Osteoblast (primary cell): ENCODE measurements around the gene SCN2B. TPM values are rescaled to one million over a fixed set of nuclear protein-coding genes. Genes with fewer than 3 reads are reported as not detected.
A peak's percentile ranks its signal among the peaks of the same experiment; 100 is the strongest.

Experiments used
- DNase-seq: peaks from one replicate; pipeline ENCODE4 v3.0.0; 2011; ENCODE audit warnings: low spot score, mixed read lengths; ENCODE audit not compliant: insufficient read length; ENCODE audit errors: missing footprints
- H2AFZ ChIP-seq: 2 replicates; pipeline ENCODE4 v1.6.0; 2011; ENCODE audit warnings: mild to moderate bottlenecking, low read length
- H3K27ac ChIP-seq: 2 replicates; pipeline ENCODE4 v1.5.1; 2011; ENCODE audit warnings: mild to moderate bottlenecking, low read depth, low read length, moderate library complexity
- H3K27me3 ChIP-seq: 2 replicates; pipeline ENCODE4 v1.6.0; 2012; ENCODE audit warnings: mild to moderate bottlenecking, control low read depth, inconsistent platforms, low read length, moderate library complexity; ENCODE audit not compliant: insufficient read depth
- H3K36me3 ChIP-seq: 2 replicates; pipeline ENCODE4 v1.5.1; 2011; ENCODE audit warnings: mild to moderate bottlenecking, low read length, control low read depth, moderate library complexity; ENCODE audit not compliant: insufficient read depth
- H3K4me1 ChIP-seq: 2 replicates; pipeline ENCODE4 v1.5.1; 2011; ENCODE audit warnings: mild to moderate bottlenecking, low read length, control low read depth, moderate library complexity; ENCODE audit not compliant: insufficient read depth
- H3K4me2 ChIP-seq: 2 replicates; pipeline ENCODE4 v1.6.0; 2011; ENCODE audit warnings: mild to moderate bottlenecking, low read length; ENCODE audit not compliant: insufficient read depth
- H3K4me3 ChIP-seq: fragments of 200-600 bp; sonication (generic); 3 replicates; pipeline ENCODE4 v1.5.1; 2012; ENCODE audit warnings: mild to moderate bottlenecking, low read length, inconsistent platforms; ENCODE audit not compliant: insufficient read depth
- H3K79me2 ChIP-seq: 2 replicates; pipeline ENCODE4 v1.6.0; 2012; ENCODE audit warnings: mild to moderate bottlenecking, low read length, control low read depth, inconsistent platforms; ENCODE audit not compliant: insufficient read depth
- H3K9me3 ChIP-seq: 2 replicates; pipeline ENCODE4 v1.5.1; 2011; ENCODE audit warnings: low read depth, low read length, control low read depth
- H4K20me1 ChIP-seq: 2 replicates; pipeline ENCODE4 v1.6.0; 2012; ENCODE audit warnings: mild to moderate bottlenecking, low read length, control low read depth; ENCODE audit not compliant: insufficient read depth
- CTCF ChIP-seq: IDR thresholded peaks from 2 replicates; pipeline ENCODE4 v1.5.1; 2011; ENCODE audit warnings: mild to moderate bottlenecking, low read depth, low read length, moderate library complexity; ENCODE audit errors: extremely low read depth
- total RNA-seq: library from RNA; depleted of rRNA; stranded (reverse); fragments of >200 nt; gene quantifications from 2 replicates; pipeline ENCODE4 v1.2.3, GENCODE V29; 2012

Gene SCN2B
- total RNA-seq, 1 donor, result not detected

GRCh38 chr11:118128310-118128709 lies 48.1 kb downstream of the SCN2B start:
- Histone ChIP-seq H3K9me3 (no peaks in the 10 kb centered on the region), H4K20me1 (no peaks in the 10 kb centered on the region), H3K36me3 (no peaks in the 10 kb centered on the region), H3K27ac (no peak overlapping the region), H2AFZ (no peak overlapping the region), H3K27me3 (peaks cover 3% of the 10 kb centered on the region), H3K79me2 (no peaks in the 10 kb centered on the region), H3K4me3 (no peak overlapping the region), H3K4me1 (no peaks in the 10 kb centered on the region), H3K4me2 (no peak overlapping the region)
- no peak for TF ChIP-seq CTCF
- DNase-seq, result peak; percentile 18

- no peak for DNase-seq
- Histone ChIP-seq H3K27me3 (peaks cover 3% of the 10 kb centered on the region), H3K36me3 (no peaks in the 10 kb centered on the region), H3K79me2 (no peaks in the 10 kb centered on the region), H3K4me3 (no peak overlapping the region), H4K20me1 (no peaks in the 10 kb centered on the region), H3K9me3 (no peaks in the 10 kb centered on the region), H3K27ac (no peak overlapping the region), H2AFZ (no peak overlapping the region), H3K4me1 (no peaks in the 10 kb centered on the region), H3K4me2 (no peak overlapping the region)
- no peak for TF ChIP-seq CTCF
Measured at GRCh38 chr11:118126082-118126838, 50.2 kb downstream of the SCN2B start.

GRCh38 chr11:118124929-118125535 lies 51.4 kb downstream of the SCN2B start:
- no peak overlapping the region for H2AFZ ChIP-seq
- no peaks in the 10 kb centered on the region for H3K4me1 ChIP-seq
- TF ChIP-seq CTCF, result no peak
- H3K27me3 ChIP-seq, result peaks cover 3% of the 10 kb centered on the region
- no peak overlapping the region for H3K4me3 ChIP-seq
- H4K20me1 ChIP-seq, result no peaks in the 10 kb centered on the region
- no peaks in the 10 kb centered on the region for H3K79me2 ChIP-seq
- no peak overlapping the region for H3K4me2 ChIP-seq
- H3K27ac ChIP-seq, result no peak overlapping the region
- H3K9me3 ChIP-seq, result no peaks in the 10 kb centered on the region
- no peaks in the 10 kb centered on the region for H3K36me3 ChIP-seq
- DNase-seq, result no peak

- DNase-seq, result no peak
- no peaks in the 10 kb centered on the region for H3K36me3 ChIP-seq
- no peaks in the 10 kb centered on the region for H4K20me1 ChIP-seq
Measured at GRCh38 chr11:118120793-118121192, 55.6 kb downstream of the SCN2B start.

More at GRCh38 chr11:118120793-118121192, 55.6 kb downstream of the SCN2B start:
- Histone ChIP-seq H3K79me2 (no peaks in the 10 kb centered on the region), H2AFZ (no peak overlapping the region), H3K4me2 (no peak overlapping the region), H3K9me3 (no peaks in the 10 kb centered on the region), H3K27me3 (peaks cover 4% of the 10 kb centered on the region), H3K27ac (no peak overlapping the region), H3K4me1 (no peaks in the 10 kb centered on the region), H3K4me3 (no peak overlapping the region)
- no peak for TF ChIP-seq CTCF
